H9 (cell line): ENCODE data around the gene PAQR7. TPM values are rescaled to one million over a fixed set of nuclear protein-coding genes. Genes with fewer than 3 reads are reported as not detected.
A peak's percentile ranks its signal among the peaks of the same experiment; 100 is the strongest.

Experiments used
- DNase-seq: peaks from one replicate; pipeline ENCODE4 v3.0.0-alpha.2; 2017
- H2AFZ ChIP-seq: one replicate; pipeline ENCODE4 v1.6.1; 2013; ENCODE audit warnings: mild to moderate bottlenecking, low read length, control low read depth, moderate library complexity
- H2AK5ac ChIP-seq: 2 replicates; pipeline ENCODE4 v1.6.1; 2013; ENCODE audit warnings: low read length, control low read depth, mixed read lengths; ENCODE audit not compliant: insufficient read length
- H2BK120ac ChIP-seq: one replicate; pipeline ENCODE4 v1.6.1; 2013; ENCODE audit warnings: low read depth, mild to moderate bottlenecking, low read length, control low read depth, inconsistent platforms; ENCODE audit not compliant: poor library complexity, severe bottlenecking
- H2BK12ac ChIP-seq: 2 replicates; pipeline ENCODE4 v1.6.1; 2013; ENCODE audit warnings: low read length, control low read depth, mixed read lengths, low read depth; ENCODE audit not compliant: insufficient read length
- H2BK15ac ChIP-seq: 2 replicates; pipeline ENCODE4 v1.6.1; 2013; ENCODE audit warnings: low read depth, low read length, control low read depth
- H2BK20ac ChIP-seq: one replicate; pipeline ENCODE4 v1.6.1; 2013; ENCODE audit warnings: low read depth, mild to moderate bottlenecking, low read length, control low read depth, inconsistent platforms; ENCODE audit not compliant: poor library complexity, severe bottlenecking
- H2BK5ac ChIP-seq: 2 replicates; pipeline ENCODE4 v1.6.1; 2013; ENCODE audit warnings: low read length, control low read depth, mixed read lengths; ENCODE audit not compliant: insufficient read length
- H3K14ac ChIP-seq: 2 replicates; pipeline ENCODE4 v1.6.1; 2013; ENCODE audit warnings: low read length, control low read depth; ENCODE audit not compliant: insufficient read depth
- H3K18ac ChIP-seq: 2 replicates; pipeline ENCODE4 v1.6.1; 2013; ENCODE audit warnings: low read depth, mild to moderate bottlenecking, mixed read lengths, low read length, control low read depth; ENCODE audit not compliant: insufficient read length
- H3K23ac ChIP-seq: 2 replicates; pipeline ENCODE4 v1.6.1; 2013; ENCODE audit warnings: low read length, control low read depth, mixed read lengths, low read depth; ENCODE audit not compliant: insufficient read length
- H3K23me2 ChIP-seq: 2 replicates; pipeline ENCODE4 v1.6.1; 2013; ENCODE audit warnings: low read depth, mild to moderate bottlenecking, mixed read lengths, low read length, control low read depth; ENCODE audit not compliant: insufficient read length, poor library complexity, severe bottlenecking
- H3K27ac ChIP-seq: 2 replicates; pipeline ENCODE4 v1.5.1; 2013; ENCODE audit warnings: low read length, control low read depth, mixed read lengths, low read depth; ENCODE audit not compliant: insufficient read length
- H3K27me3 ChIP-seq: 2 replicates; pipeline ENCODE4 v1.6.1; 2013; ENCODE audit warnings: low read length, control low read depth, inconsistent platforms; ENCODE audit not compliant: insufficient read depth
- H3K4ac ChIP-seq: 2 replicates; pipeline ENCODE4 v1.6.1; 2013; ENCODE audit warnings: low read depth, mild to moderate bottlenecking, control low read depth, inconsistent platforms, low read length, moderate library complexity
- H3K4me1 ChIP-seq: 2 replicates; pipeline ENCODE4 v1.6.1; 2013; ENCODE audit warnings: low read length, control low read depth, inconsistent platforms; ENCODE audit not compliant: insufficient read depth
- H3K4me2 ChIP-seq: 2 replicates; pipeline ENCODE4 v1.6.1; 2013; ENCODE audit warnings: low read length, control low read depth, mixed read lengths; ENCODE audit not compliant: insufficient read length, insufficient read depth
- H3K56ac ChIP-seq: 2 replicates; pipeline ENCODE4 v1.6.1; 2013; ENCODE audit warnings: low read depth, mild to moderate bottlenecking, mixed read lengths, low read length, control low read depth; ENCODE audit not compliant: insufficient read length
- H3K79me1 ChIP-seq: 2 replicates; pipeline ENCODE4 v1.6.1; 2013; ENCODE audit warnings: low read depth, mild to moderate bottlenecking, moderate library complexity, low read length, control low read depth, inconsistent platforms; ENCODE audit not compliant: insufficient read depth, poor library complexity, severe bottlenecking
- H3K79me2 ChIP-seq: 2 replicates; pipeline ENCODE4 v1.6.1; 2013; ENCODE audit warnings: low read length, control low read depth, inconsistent platforms; ENCODE audit not compliant: insufficient read depth
- H3K9ac ChIP-seq: 2 replicates; pipeline ENCODE4 v1.6.1; 2013; ENCODE audit warnings: low read length, control low read depth, mixed read lengths; ENCODE audit not compliant: insufficient read length; ENCODE audit errors: extremely low read depth
- H3K9me3 ChIP-seq: one replicate; pipeline ENCODE4 v1.6.1; 2013; ENCODE audit warnings: low read depth, low read length, inconsistent platforms; ENCODE audit not compliant: control insufficient read depth
- H3T11ph ChIP-seq: one replicate; pipeline ENCODE4 v1.6.1; 2013; ENCODE audit warnings: mild to moderate bottlenecking, low read length, control low read depth, inconsistent platforms
- H4K20me1 ChIP-seq: one replicate; pipeline ENCODE4 v1.6.1; 2013; ENCODE audit not compliant: control insufficient read depth, insufficient read length, insufficient read depth
- H4K5ac ChIP-seq: 2 replicates; pipeline ENCODE4 v1.6.1; 2013; ENCODE audit warnings: low read depth, mild to moderate bottlenecking, mixed read lengths, low read length, control low read depth; ENCODE audit not compliant: insufficient read length
- H4K8ac ChIP-seq: replicated peaks from 2 replicates; pipeline ENCODE4 v1.6.1; 2013; ENCODE audit warnings: low read length, control low read depth, mixed read lengths, low read depth; ENCODE audit not compliant: insufficient read length
- H4K91ac ChIP-seq: 2 replicates; pipeline ENCODE4 v1.6.1; 2013; ENCODE audit warnings: low read depth, mild to moderate bottlenecking, moderate library complexity, mixed read lengths, low read length, control low read depth; ENCODE audit not compliant: insufficient read length
- H3K27ac Mint-ChIP-seq, 3 experiments: 2 replicates in 2 of 3; 3 replicates in 1 of 3; pipeline ENCODE4 v1.8.0; 2020 to 2021; ENCODE audit warnings: mixed read lengths in 3 of 3, mild to moderate bottlenecking in 1 of 3, moderate library complexity in 1 of 3
- H3K27me3 Mint-ChIP-seq: 2 replicates; pipeline ENCODE4 v1.8.0; 2021; ENCODE audit warnings: low read depth, mild to moderate bottlenecking, moderate library complexity, mixed read lengths
- H3K36me3 Mint-ChIP-seq, 3 experiments: 2 replicates in 2 of 3; 3 replicates in 1 of 3; pipeline ENCODE4 v1.8.0; 2020 to 2021; ENCODE audit warnings: low read depth in 3 of 3, mixed read lengths in 3 of 3; ENCODE audit not compliant: insufficient read depth in 1 of 3
- H3K4me1 Mint-ChIP-seq, 2 experiments: 2 replicates each; pipeline ENCODE4 v1.8.0; 2020; ENCODE audit warnings: mixed read lengths in 2 of 2
- H3K4me3 Mint-ChIP-seq, 2 experiments: 2 replicates in 1 of 2; 3 replicates in 1 of 2; pipeline ENCODE4 v1.8.0; 2020 to 2021; ENCODE audit warnings: mild to moderate bottlenecking in 2 of 2, mixed read lengths in 2 of 2, moderate library complexity in 1 of 2
- H3K9me3 Mint-ChIP-seq, 2 experiments: 2 replicates in 1 of 2; 3 replicates in 1 of 2; pipeline ENCODE4 v1.8.0; 2020; ENCODE audit warnings: mild to moderate bottlenecking in 2 of 2, mixed read lengths in 2 of 2, moderate library complexity in 1 of 2
- CTCF ChIP-seq: fragments of 200-600 bp; sonication (generic); conservative IDR thresholded peaks from 3 replicates; pipeline ENCODE4 v1.8.0; 2021; ENCODE audit warnings: antibody characterized with exemption, mild to moderate bottlenecking
- WGBS: extraction: QIAGEN DNeasy Blood & Tissue Kit; methylation state at CpG from one replicate; pipeline ENCODE4 v1.1.7; 2013; ENCODE audit warnings: missing lambda C conversion rate, low lambda C conversion rate, mixed read lengths; ENCODE audit not compliant: insufficient read length; ENCODE audit errors: extremely low coverage; 5-methylcytosine and 5-hydroxymethylcytosine counted together
- total RNA-seq: library from RNA; stranded (reverse); gene quantifications from 2 replicates; pipeline ENCODE4 v1.2.1, GENCODE V29; 2021

The PAQR7 gene
- total RNA-seq, 1 experiment from 2014 or later, result 6.3 TPM

- Histone ChIP-seq H2AK5ac (no peak overlapping the region), H4K20me1 (no peaks in the 10 kb centered on the region), H3K9ac (no peak overlapping the region), H3T11ph (no peak overlapping the region), H4K91ac (no peak overlapping the region), H4K5ac (no peak overlapping the region), H3K56ac (no peak overlapping the region), H3K27ac (no peak overlapping the region), H2BK15ac (no peak overlapping the region), H3K9me3 (no peaks in the 10 kb centered on the region), H3K27me3 (no peaks in the 10 kb centered on the region; the same call in 1 of the 2 replicates), H2BK5ac (no peak overlapping the region), H2AFZ (no peak overlapping the region), H3K79me1 (no peaks in the 10 kb centered on the region), H3K23me2 (peaks cover 7% of the 10 kb centered on the region), H3K79me2 (no peaks in the 10 kb centered on the region), H3K18ac (no peak overlapping the region), H2BK12ac (no peak overlapping the region), H4K8ac (no peak overlapping the region), H3K23ac (no peak overlapping the region), H3K4me1 (peaks cover 2% of the 10 kb centered on the region; the same call in 1 of the 2 replicates), H2BK120ac (no peak overlapping the region), H3K4me2 (peak overlapping the region; percentile 13), H3K4ac (no peak overlapping the region), H2BK20ac (no peak overlapping the region), H3K14ac (no peak overlapping the region)
- no peaks in the 10 kb centered on the region for H3K9me3 Mint-ChIP-seq
- no peak overlapping the region for H3K4me3 Mint-ChIP-seq
- no peak for TF ChIP-seq CTCF
- H3K27me3 Mint-ChIP-seq, result peaks cover 11% of the 10 kb centered on the region
- DNase-seq, result no peak
- H3K36me3 Mint-ChIP-seq, result no peaks in the 10 kb centered on the region
- peaks cover 35 to 45% of the 10 kb centered on the region in 2 experiments for H3K4me1 Mint-ChIP-seq
- no CpG with 5 or more reads among the region's 9 CpGs for WGBS
- no peak overlapping the region for H3K27ac Mint-ChIP-seq
Measured at GRCh38 chr1:25871704-25872494, 3.6 kb downstream of the PAQR7 start.
